H1 (cell line): Measurements from ENCODE around the gene GGTLC2. TPM values are rescaled to one million over a fixed set of nuclear protein-coding genes. Genes with fewer than 3 reads are reported as not detected.

Source experiments
- CTCF ChIA-PET: fragments of 300-600 bp; sonication (Branson Sonifier 250); formaldehyde crosslinking; loops from one replicate; lab custom pipeline; 2021; ENCODE audit not compliant: partially characterized antibody; lab: Charles Lee
- POLR2A ChIA-PET: fragments of 300-600 bp; sonication (Branson Sonifier 250); formaldehyde crosslinking; loops from one replicate; lab custom pipeline; 2021; ENCODE audit warnings: inconsistent platforms; ENCODE audit not compliant: partially characterized antibody; lab: Charles Lee
- DNase-seq, 2 experiments: peaks; one replicate each; pipeline versions ENCODE4 v3.0.0 to v3.0.0-alpha.2; 2010 to 2022; ENCODE audit warnings: low spot score in 2 of 2, low read depth in 1 of 2, mixed read lengths in 1 of 2
- FAIRE-seq: peaks from 2 replicates; lab custom pipeline; 2011; peaks lifted over from hg19 to GRCh38; lab: Jason Lieb, UNC
- H2AFZ ChIP-seq: 2 replicates; pipeline ENCODE4 v1.8.1; 2012; ENCODE audit warnings: low read length, inconsistent platforms
- H2AK5ac ChIP-seq: 2 replicates; pipeline ENCODE4 v1.6.1; 2013; ENCODE audit warnings: low read depth, low read length
- H2BK120ac ChIP-seq: replicated peaks from 2 replicates; pipeline ENCODE3; 2013; ENCODE audit warnings: low read depth, low read length, inconsistent platforms
- H2BK12ac ChIP-seq: 2 replicates; pipeline ENCODE4 v1.6.1; 2013; ENCODE audit warnings: low read depth, low read length
- H2BK15ac ChIP-seq: 2 replicates; pipeline ENCODE4 v1.6.1; 2013; ENCODE audit warnings: low read length
- H2BK20ac ChIP-seq: 2 replicates; pipeline ENCODE4 v1.6.1; 2013; ENCODE audit warnings: low read length
- H2BK5ac ChIP-seq: 2 replicates; pipeline ENCODE4 v1.6.1; 2013; ENCODE audit warnings: low read depth, low read length
- H3K14ac ChIP-seq: 2 replicates; pipeline ENCODE4 v1.6.1; 2013; ENCODE audit warnings: inconsistent platforms; ENCODE audit not compliant: insufficient read length
- H3K18ac ChIP-seq: 2 replicates; pipeline ENCODE4 v1.6.1; 2013; ENCODE audit warnings: low read length; ENCODE audit errors: extremely low read depth
- H3K23ac ChIP-seq: 2 replicates; pipeline ENCODE4 v1.6.1; 2013; ENCODE audit warnings: inconsistent platforms; ENCODE audit not compliant: insufficient read length
- H3K23me2 ChIP-seq: 2 replicates; pipeline ENCODE4 v1.6.1; 2013; ENCODE audit warnings: low read depth, low read length
- H3K27ac ChIP-seq: 2 replicates; pipeline ENCODE4 v1.6.1; 2011; ENCODE audit warnings: low read depth, low read length, inconsistent platforms
- H3K27me3 ChIP-seq, 4 experiments: replicated peaks in 1 of 4; 1 replicate in 1 of 4; 2 replicates in 3 of 4; pipeline versions ENCODE4 v1.6.1 to v1.8.1; 2011 to 2013; ENCODE audit warnings: low read length in 3 of 4, mild to moderate bottlenecking in 3 of 4, inconsistent platforms in 2 of 4, mixed read lengths in 2 of 4, moderate library complexity in 1 of 4; ENCODE audit not compliant: control insufficient read depth in 3 of 4, insufficient read depth in 3 of 4; ENCODE audit errors: extremely low read depth in 1 of 4
- H3K36me3 ChIP-seq, 4 experiments: 2 replicates each; pipeline versions ENCODE4 v1.6.1 to v1.8.1; 2011 to 2013; ENCODE audit warnings: mild to moderate bottlenecking in 4 of 4, low read length in 3 of 4, moderate library complexity in 2 of 4, control low read depth in 1 of 4, inconsistent platforms in 1 of 4; ENCODE audit not compliant: insufficient read depth in 4 of 4, control insufficient read depth in 2 of 4
- H3K4ac ChIP-seq: replicated peaks from 2 replicates; pipeline ENCODE3; 2013; ENCODE audit warnings: low read length, low read depth, mixed read lengths, inconsistent platforms; ENCODE audit not compliant: insufficient read length
- H3K4me1 ChIP-seq, 4 experiments: replicated peaks in 1 of 4; 1 replicate in 1 of 4; 2 replicates in 3 of 4; pipeline versions ENCODE4 v1.6.1 to v1.8.1; 2011 to 2013; ENCODE audit warnings: low read length in 3 of 4, inconsistent platforms in 2 of 4, mixed read lengths in 1 of 4; ENCODE audit not compliant: insufficient read depth in 4 of 4, control insufficient read depth in 3 of 4
- H3K4me2 ChIP-seq, 2 experiments: 2 replicates each; pipeline versions ENCODE4 v1.6.1 to v1.8.1; 2011 to 2013; ENCODE audit warnings: low read depth in 2 of 2, low read length in 2 of 2, control low read depth in 1 of 2, inconsistent platforms in 1 of 2, mild to moderate bottlenecking in 1 of 2; ENCODE audit not compliant: insufficient read depth in 1 of 2
- H3K4me3 ChIP-seq, 4 experiments: fragments of 200-600, 300-600 bp in 1 of 4; sonication (generic), shearing (Covaris generic), sonication (Bioruptor Twin) in 1 of 4; 2 replicates each; pipeline versions ENCODE4 v1.5.1 to v1.8.1; 2011 to 2016; ENCODE audit warnings: low read length in 4 of 4, low read depth in 3 of 4, control low read depth in 2 of 4, inconsistent platforms in 2 of 4, mild to moderate bottlenecking in 2 of 4, mixed read lengths in 1 of 4, moderate library complexity in 1 of 4; ENCODE audit not compliant: insufficient read depth in 2 of 4; ENCODE audit errors: extremely low read depth in 1 of 4
- H3K56ac ChIP-seq: replicated peaks from 2 replicates; pipeline ENCODE3; 2013; ENCODE audit warnings: low read depth, mild to moderate bottlenecking, mixed read lengths, low read length, inconsistent platforms; ENCODE audit not compliant: insufficient read length
- H3K79me1 ChIP-seq: 2 replicates; pipeline ENCODE4 v1.6.1; 2013; ENCODE audit warnings: low read depth, low read length, control low read depth
- H3K79me2 ChIP-seq, 2 experiments: 2 replicates each; pipeline versions ENCODE4 v1.6.1 to v1.8.1; 2012 to 2013; ENCODE audit warnings: low read length in 2 of 2, mild to moderate bottlenecking in 2 of 2, inconsistent platforms in 1 of 2; ENCODE audit not compliant: insufficient read depth in 2 of 2, control insufficient read depth in 1 of 2
- H3K9ac ChIP-seq, 4 experiments: replicated peaks in 1 of 4; 1 replicate in 1 of 4; 2 replicates in 3 of 4; pipeline versions ENCODE4 v1.6.1 to v1.8.1; 2011 to 2013; ENCODE audit warnings: low read depth in 3 of 4, low read length in 3 of 4, control low read depth in 2 of 4, mild to moderate bottlenecking in 2 of 4, moderate library complexity in 2 of 4, inconsistent platforms in 1 of 4; ENCODE audit errors: extremely low read depth in 1 of 4
- H3K9me3 ChIP-seq, 2 experiments: 2 replicates each; pipeline versions ENCODE4 v1.6.1 to v1.8.1; 2012 to 2013; ENCODE audit warnings: mild to moderate bottlenecking in 2 of 2, moderate library complexity in 2 of 2, control low read depth in 1 of 2, inconsistent platforms in 1 of 2, low read depth in 1 of 2, low read length in 1 of 2, mixed read lengths in 1 of 2; ENCODE audit not compliant: insufficient read depth in 2 of 2
- H4K20me1 ChIP-seq, 2 experiments: replicated peaks in 1 of 2; 2 replicates each; pipeline versions ENCODE3 to v1.8.1; 2011 to 2013; ENCODE audit warnings: inconsistent platforms in 2 of 2, low read length in 2 of 2, mild to moderate bottlenecking in 1 of 2; ENCODE audit not compliant: insufficient read depth in 2 of 2, control insufficient read depth in 1 of 2
- H4K5ac ChIP-seq: 2 replicates; pipeline ENCODE4 v1.6.1; 2013; ENCODE audit warnings: low read length, low read depth, mixed read lengths, inconsistent platforms; ENCODE audit not compliant: insufficient read length
- H4K8ac ChIP-seq: 2 replicates; pipeline ENCODE4 v1.8.0; 2013; ENCODE audit warnings: mild to moderate bottlenecking, moderate library complexity, low read length, inconsistent platforms; ENCODE audit not compliant: insufficient read depth; ENCODE audit errors: extremely low read depth
- H4K91ac ChIP-seq: replicated peaks from 2 replicates; pipeline ENCODE3; 2013; ENCODE audit warnings: low read length, mixed read lengths, inconsistent platforms; ENCODE audit not compliant: insufficient read length
- RAD21 ChIP-seq, 2 experiments: IDR thresholded peaks in 1 of 2; conservative IDR thresholded peaks in 1 of 2; 2 replicates each; pipeline ENCODE4 v1.6.1; 2011; ENCODE audit warnings: low read depth in 2 of 2, low read length in 2 of 2, improper control_type of control experiment in 1 of 2, inconsistent platforms in 1 of 2, mild to moderate bottlenecking in 1 of 2, moderate library complexity in 1 of 2
- RXRA ChIP-seq: IDR thresholded peaks from 2 replicates; pipeline ENCODE4 v1.6.1; 2011; ENCODE audit warnings: low read depth, mild to moderate bottlenecking, low read length, moderate library complexity; ENCODE audit not compliant: insufficient read depth
- SUZ12 ChIP-seq: fragments of 200-600 bp; sonication (generic); IDR thresholded peaks from 2 replicates; pipeline ENCODE4 v1.6.1; 2012; ENCODE audit warnings: mild to moderate bottlenecking, inconsistent platforms, low read length, moderate library complexity, mixed read lengths
- TEAD4 ChIP-seq: IDR thresholded peaks from 2 replicates; pipeline ENCODE4 v1.6.1; 2012; ENCODE audit warnings: low read depth, low read length, inconsistent platforms, mixed read lengths
- WGBS, 2 experiments: shearing (Covaris generic) in 1 of 2; methylation state at CpG; one replicate each; pipeline versions ENCODE4 v1.1.6 to v1.1.7; 2013 to 2015; ENCODE audit warnings: low lambda C conversion rate in 2 of 2, mixed read lengths in 2 of 2, inconsistent platforms in 1 of 2, low coverage in 1 of 2, missing lambda C conversion rate in 1 of 2; ENCODE audit not compliant: insufficient replicate concordance in 2 of 2, insufficient coverage in 1 of 2, insufficient read length in 1 of 2; ENCODE audit errors: extremely low coverage in 1 of 2, missing lambda C conversion rate in 1 of 2; 5-methylcytosine and 5-hydroxymethylcytosine counted together
- polyA plus RNA-seq, 7 experiments: library from polyadenylated mRNA; depleted of rRNA in 3 of 7; stranded (reverse) in 5 of 7; unstranded in 2 of 7; fragments of >200 nt in 5 of 7; fragments of 200-250 nt in 2 of 7; gene quantifications; 1 replicate in 5 of 7; 2 replicates in 1 of 7; 4 replicates in 1 of 7; pipeline versions ENCODE4 v1.2.1 to v1.2.3, GENCODE V29; 2011 to 2013; ENCODE audit warnings: missing spikeins in 2 of 7, mixed read lengths in 2 of 7
- total RNA-seq: library from RNA; stranded (reverse); fragmentation: NEBNext Ultra II Directional; extraction: Animal tissue kit (Norgen Biotek cat#: 25700); gene quantifications from 2 replicates; pipeline ENCODE4 v1.2.1, GENCODE V29; 2021
- TF ChIP-seq, protein P1 (sequence below), 3 experiments: IDR thresholded peaks; 1 replicate in 2 of 3; 2 replicates in 1 of 3; pipeline versions ENCODE4 v1.5.1 to v1.6.1; 2011; ENCODE audit warnings: low read length in 3 of 3, mild to moderate bottlenecking in 3 of 3, inconsistent platforms in 2 of 3, low read depth in 1 of 3, moderate library complexity in 1 of 3; ENCODE audit not compliant: insufficient read depth in 1 of 3; ENCODE audit errors: control extremely low read depth in 1 of 3

GGTLC2 gene
- total and polyA plus RNA-seq, 2 of the 8 experiments (the other 6 are each of a cell fraction or from before 2014, with no cell fraction given): not detected

DNA sequence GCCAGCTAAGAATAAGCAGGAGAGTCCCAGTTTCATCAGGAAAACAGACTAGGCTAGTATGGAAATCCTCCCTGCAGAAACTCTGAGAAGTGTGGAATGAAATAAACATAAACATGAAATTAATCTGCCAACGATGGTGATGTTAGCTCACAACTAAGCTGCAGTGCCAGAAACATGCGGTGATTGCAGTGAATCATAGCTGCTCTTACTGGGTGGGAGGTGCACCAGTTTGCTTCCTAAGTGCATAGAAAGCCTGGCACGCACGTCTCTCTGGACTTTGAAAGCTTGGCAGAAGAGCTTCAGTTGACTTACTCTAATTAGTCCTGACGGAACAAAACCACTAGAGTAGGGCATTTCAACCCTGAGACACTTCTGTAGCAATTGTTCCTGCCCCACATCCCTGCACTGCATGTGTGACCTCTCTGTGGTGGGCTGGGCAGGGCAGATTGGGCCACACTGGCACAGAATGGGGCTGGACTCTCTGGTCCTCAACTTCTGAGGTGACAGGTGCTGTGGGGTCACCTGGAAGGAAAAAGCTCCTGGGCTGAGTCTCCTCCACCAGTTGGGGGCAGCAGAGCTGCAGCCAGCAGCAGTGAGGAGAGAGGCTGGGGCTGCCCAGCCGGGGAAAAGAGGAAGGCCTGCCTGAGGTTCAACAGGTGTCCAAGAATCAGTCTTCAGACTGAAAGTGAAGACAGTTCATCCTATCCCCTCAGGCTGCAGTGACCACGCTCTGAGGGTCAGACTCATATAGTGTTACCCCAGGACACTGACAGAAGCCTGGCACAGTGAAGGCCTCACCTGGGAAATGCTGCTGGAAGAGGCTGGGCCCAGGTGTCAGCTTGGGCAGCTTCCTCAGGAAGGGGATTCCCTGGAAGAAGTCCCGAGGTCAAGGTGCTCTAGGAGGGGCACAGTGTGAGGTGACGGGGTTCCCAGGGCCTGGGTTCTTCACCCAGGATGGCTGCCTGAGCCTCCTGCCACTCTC lies 40.5 kb downstream of the GGTLC2 start:
- Histone ChIP-seq H2BK15ac (no peak overlapping the region), H3K79me2 (peaks cover 0 to 3% of the 10 kb centered on the region in 2 experiments; a peak in 2 of 4 replicates), H3K27ac (no peak overlapping the region), H3K14ac (no peak overlapping the region), H3K4me1 (no peaks in the 10 kb centered on the region), H2BK5ac (no peak overlapping the region), H3K23me2 (peaks cover 5% of the 10 kb centered on the region; the same call in 1 of the 2 replicates), H3K56ac (no peak overlapping the region), H4K5ac (no peak overlapping the region), H4K20me1 (peaks cover 0 to 13% of the 10 kb centered on the region in 2 experiments), H2AFZ (no peak overlapping the region), H3K9ac (no peak overlapping the region), H3K9me3 (peaks cover 35 to 80% of the 10 kb centered on the region in 2 experiments), H4K8ac (no peak overlapping the region), H3K4ac (no peak overlapping the region), H2BK12ac (no peak overlapping the region), H2BK20ac (no peak overlapping the region), H3K79me1 (no peaks in the 10 kb centered on the region), H3K4me3 (no peak overlapping the region), H3K23ac (no peak overlapping the region), H3K27me3 (peaks cover 25 to 48% (median 35%) of the 10 kb centered on the region in 4 experiments; a peak in 6 of 7 replicates), H3K36me3 (no peaks in the 10 kb centered on the region; a peak in 1 of 8 replicates), H2BK120ac (no peak overlapping the region), H3K18ac (no peak overlapping the region), H2AK5ac (no peak overlapping the region), H4K91ac (no peak overlapping the region), H3K4me2 (no peak overlapping the region)
- DNase-seq (peak in 1 of 2 experiments; percentile 66), FAIRE-seq (no peak)
- POLR2A ChIA-PET: no interaction called here
- CTCF ChIA-PET: no interaction called here
- TF ChIP-seq TEAD4 (no peak), SUZ12 (no peak), RAD21 (IDR thresholded peaks at IDR 0.05 in 1 of 2, conservative IDR thresholded peaks at IDR 0.05 in 1 of 2; ENCODE audit: low read depth in 2 of 2, low read length in 2 of 2) (peak; percentile 15; a peak in 2 of 4 replicates), RXRA (no peak)
- TF ChIP-seq, protein P1, sequence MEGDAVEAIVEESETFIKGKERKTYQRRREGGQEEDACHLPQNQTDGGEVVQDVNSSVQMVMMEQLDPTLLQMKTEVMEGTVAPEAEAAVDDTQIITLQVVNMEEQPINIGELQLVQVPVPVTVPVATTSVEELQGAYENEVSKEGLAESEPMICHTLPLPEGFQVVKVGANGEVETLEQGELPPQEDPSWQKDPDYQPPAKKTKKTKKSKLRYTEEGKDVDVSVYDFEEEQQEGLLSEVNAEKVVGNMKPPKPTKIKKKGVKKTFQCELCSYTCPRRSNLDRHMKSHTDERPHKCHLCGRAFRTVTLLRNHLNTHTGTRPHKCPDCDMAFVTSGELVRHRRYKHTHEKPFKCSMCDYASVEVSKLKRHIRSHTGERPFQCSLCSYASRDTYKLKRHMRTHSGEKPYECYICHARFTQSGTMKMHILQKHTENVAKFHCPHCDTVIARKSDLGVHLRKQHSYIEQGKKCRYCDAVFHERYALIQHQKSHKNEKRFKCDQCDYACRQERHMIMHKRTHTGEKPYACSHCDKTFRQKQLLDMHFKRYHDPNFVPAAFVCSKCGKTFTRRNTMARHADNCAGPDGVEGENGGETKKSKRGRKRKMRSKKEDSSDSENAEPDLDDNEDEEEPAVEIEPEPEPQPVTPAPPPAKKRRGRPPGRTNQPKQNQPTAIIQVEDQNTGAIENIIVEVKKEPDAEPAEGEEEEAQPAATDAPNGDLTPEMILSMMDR (IDR thresholded peaks at IDR 0.05; ENCODE audit: control extremely low read depth in 1 of 3, insufficient read depth in 1 of 3, low read depth in 1 of 3, low read length in 3 of 3): peak; percentile 38 to 53 (median 50); a peak in 3 of 4 replicates
- WGBS, 2 experiments: 78% methylated on average over 9 of the region's 9 CpGs; no CpG with 5 or more reads in 1 of the 2 experiments
